Mesenchymal stem cell (in vitro differentiated cells and primary cell): ENCODE measurements around the gene DAGLB.

ENCODE experiments used
- DNase-seq: peaks from one replicate; pipeline ENCODE4 v3.0.0-alpha.2; 2013
- H2AFZ ChIP-seq: one replicate; pipeline ENCODE4 v1.6.1; 2013; ENCODE audit warnings: low read depth, mild to moderate bottlenecking, control low read depth, inconsistent platforms, low read length, moderate library complexity
- H2AK5ac ChIP-seq: 2 replicates; pipeline ENCODE4 v1.6.1; 2013; ENCODE audit warnings: low read length, moderate library complexity, mild to moderate bottlenecking, inconsistent platforms; ENCODE audit not compliant: severe bottlenecking
- H2BK120ac ChIP-seq: one replicate; pipeline ENCODE4 v1.6.1; 2013; ENCODE audit warnings: low read depth, mild to moderate bottlenecking, inconsistent platforms, low read length, moderate library complexity
- H2BK12ac ChIP-seq, 2 experiments: one replicate each; pipeline ENCODE4 v1.6.1; 2013; ENCODE audit warnings: inconsistent platforms in 2 of 2, low read length in 2 of 2, mild to moderate bottlenecking in 2 of 2, moderate library complexity in 2 of 2, control low read depth in 1 of 2
- H2BK15ac ChIP-seq: one replicate; pipeline ENCODE4 v1.6.1; 2013; ENCODE audit warnings: mild to moderate bottlenecking, low read depth, inconsistent platforms; ENCODE audit not compliant: poor library complexity, severe bottlenecking
- H2BK5ac ChIP-seq: 2 replicates; pipeline ENCODE4 v1.6.1; 2013; ENCODE audit warnings: low read depth, mild to moderate bottlenecking, low read length, control low read depth, inconsistent platforms; ENCODE audit not compliant: poor library complexity, severe bottlenecking
- H3K14ac ChIP-seq, 2 experiments: one replicate each; pipeline ENCODE4 v1.6.1; 2013; ENCODE audit warnings: inconsistent platforms in 2 of 2, low read length in 2 of 2, control low read depth in 1 of 2, mild to moderate bottlenecking in 1 of 2, moderate library complexity in 1 of 2
- H3K18ac ChIP-seq, 2 experiments: one replicate each; pipeline ENCODE4 v1.6.1; 2013; ENCODE audit warnings: inconsistent platforms in 2 of 2, low read length in 2 of 2, control low read depth in 1 of 2, low read depth in 1 of 2, mild to moderate bottlenecking in 1 of 2
- H3K23ac ChIP-seq, 2 experiments: one replicate each; pipeline ENCODE4 v1.6.1; 2013; ENCODE audit warnings: inconsistent platforms in 2 of 2, low read length in 2 of 2, mild to moderate bottlenecking in 2 of 2, moderate library complexity in 2 of 2, control low read depth in 1 of 2
- H3K27ac ChIP-seq: 2 replicates; pipeline ENCODE4 v1.5.1; 2013; ENCODE audit warnings: mild to moderate bottlenecking, moderate library complexity, low read length, control low read depth, inconsistent platforms; ENCODE audit not compliant: poor library complexity, severe bottlenecking
- H3K27me3 ChIP-seq, 2 experiments: 2 replicates each; pipeline versions ENCODE4 v1.6.1 to v1.7.0; 2013; ENCODE audit warnings: low read length in 2 of 2, mild to moderate bottlenecking in 2 of 2, moderate library complexity in 2 of 2, control low read depth in 1 of 2, inconsistent platforms in 1 of 2; ENCODE audit not compliant: control insufficient read depth in 1 of 2, insufficient read depth in 1 of 2
- H3K36me3 ChIP-seq, 2 experiments: 2 replicates each; pipeline versions ENCODE4 v1.6.1 to v1.7.0; 2013; ENCODE audit warnings: low read length in 2 of 2, control low read depth in 1 of 2, inconsistent platforms in 1 of 2, low read depth in 1 of 2, mild to moderate bottlenecking in 1 of 2; ENCODE audit not compliant: insufficient read depth in 2 of 2, control insufficient read depth in 1 of 2
- H3K4ac ChIP-seq, 2 experiments: one replicate each; pipeline ENCODE4 v1.6.1; 2013; ENCODE audit warnings: inconsistent platforms in 2 of 2, low read length in 2 of 2, mild to moderate bottlenecking in 2 of 2, moderate library complexity in 2 of 2, control low read depth in 1 of 2, low read depth in 1 of 2
- H3K4me1 ChIP-seq: 2 replicates; pipeline ENCODE4 v1.6.1; 2013; ENCODE audit warnings: low read depth, low read length, control low read depth; ENCODE audit not compliant: control insufficient read depth, insufficient read depth
- H3K4me2 ChIP-seq: 2 replicates; pipeline ENCODE4 v1.6.1; 2013; ENCODE audit warnings: low read length, mild to moderate bottlenecking, inconsistent platforms; ENCODE audit not compliant: poor library complexity, severe bottlenecking
- H3K4me3 ChIP-seq, 2 experiments: 2 replicates each; pipeline versions ENCODE4 v1.5.1 to v1.7.0; 2013; ENCODE audit warnings: low read length in 2 of 2, mild to moderate bottlenecking in 2 of 2, control low read depth in 1 of 2, low read depth in 1 of 2; ENCODE audit not compliant: insufficient read depth in 1 of 2
- H3K79me1 ChIP-seq: replicated peaks from 2 replicates; pipeline ENCODE4 v1.6.1; 2013; ENCODE audit warnings: mild to moderate bottlenecking, control low read depth, low read length, inconsistent platforms; ENCODE audit not compliant: poor library complexity, severe bottlenecking
- H3K9ac ChIP-seq: 2 replicates; pipeline ENCODE4 v1.7.0; 2013; ENCODE audit warnings: mild to moderate bottlenecking, low read length, moderate library complexity
- H3K9me3 ChIP-seq: 2 replicates; pipeline ENCODE4 v1.7.0; 2013; ENCODE audit warnings: mild to moderate bottlenecking, low read length; ENCODE audit not compliant: control insufficient read depth
- H4K8ac ChIP-seq: one replicate; pipeline ENCODE4 v1.6.1; 2013; ENCODE audit warnings: inconsistent platforms, mild to moderate bottlenecking, low read length, moderate library complexity
- H4K91ac ChIP-seq: one replicate; pipeline ENCODE4 v1.6.1; 2013; ENCODE audit warnings: mild to moderate bottlenecking, low read length, inconsistent platforms
- WGBS: methylation state at CpG from one replicate; pipeline ENCODE4 v1.1.7; 2013; ENCODE audit warnings: mixed read lengths; 5-methylcytosine and 5-hydroxymethylcytosine counted together

Gene DAGLB

GRCh38 chr7:6437251-6437650, 10.5 kb downstream of the DAGLB start:
- H3K79me1 ChIP-seq = peaks cover 30% of the 10 kb centered on the region
- H2AFZ ChIP-seq = no peak overlapping the region
- H3K9me3 ChIP-seq = no peaks in the 10 kb centered on the region
- no peak overlapping the region for H3K18ac ChIP-seq
- no peak overlapping the region for H2BK5ac ChIP-seq
- H2AK5ac ChIP-seq = no peak overlapping the region
- WGBS = 97% methylated on average over 4 of the region's 6 CpGs
- H3K4me3 ChIP-seq = no peak overlapping the region
- H4K91ac ChIP-seq = no peak overlapping the region
- H3K27ac ChIP-seq = no peak overlapping the region
- H3K23ac ChIP-seq = no peak overlapping the region
- no peak overlapping the region for H3K4ac ChIP-seq
- H3K36me3 ChIP-seq = peaks cover 27 to 37% of the 10 kb centered on the region in 2 experiments
- H4K8ac ChIP-seq = no peak overlapping the region
- H2BK15ac ChIP-seq = no peak overlapping the region
- H3K4me1 ChIP-seq = peaks cover 9% of the 10 kb centered on the region
- H2BK120ac ChIP-seq = no peak overlapping the region
- H3K27me3 ChIP-seq = no peaks in the 10 kb centered on the region
- no peak overlapping the region for H3K14ac ChIP-seq
- H3K4me2 ChIP-seq = no peak overlapping the region
- H2BK12ac ChIP-seq = peak overlapping the region in 1 of 2 experiments; percentile 79
- no peak for DNase-seq
- no peak overlapping the region for H3K9ac ChIP-seq

GRCh38 chr7:6436385-6436685, 11.4 kb downstream of the DAGLB start:
- Histone ChIP-seq H3K4me2 (no peak overlapping the region), H3K14ac (no peak overlapping the region), H2BK15ac (no peak overlapping the region), H3K36me3 (peaks cover 26 to 35% of the 10 kb centered on the region in 2 experiments), H2AFZ (no peak overlapping the region), H2BK12ac (no peak overlapping the region), H3K27me3 (no peaks in the 10 kb centered on the region), H2BK120ac (no peak overlapping the region), H3K79me1 (peaks cover 26% of the 10 kb centered on the region), H3K18ac (no peak overlapping the region), H3K9me3 (no peaks in the 10 kb centered on the region), H2BK5ac (no peak overlapping the region), H3K4me3 (no peak overlapping the region), H3K4ac (no peak overlapping the region), H4K8ac (no peak overlapping the region), H3K23ac (no peak overlapping the region), H3K9ac (peak overlapping the region; percentile 80), H3K4me1 (peaks cover 4% of the 10 kb centered on the region), H3K27ac (no peak overlapping the region), H2AK5ac (no peak overlapping the region), H4K91ac (no peak overlapping the region)
- 90% methylated on average over 9 of the region's 10 CpGs for WGBS
- DNase-seq = no peak

- H2BK15ac ChIP-seq = peak overlapping the region; percentile 73
- no peak overlapping the region for H4K91ac ChIP-seq
- no peak overlapping the region for H2AK5ac ChIP-seq
- H3K4ac ChIP-seq = no peak overlapping the region
- no peak overlapping the region for H2BK120ac ChIP-seq
- H3K27me3 ChIP-seq = no peaks in the 10 kb centered on the region
- H3K36me3 ChIP-seq = peaks cover 30 to 41% of the 10 kb centered on the region in 2 experiments
- H3K18ac ChIP-seq = peak overlapping the region; percentile 28 to 81
- DNase-seq = peak; percentile 87
- H3K27ac ChIP-seq = no peak overlapping the region
- peaks cover 26% of the 10 kb centered on the region for H3K79me1 ChIP-seq
- peak overlapping the region; percentile 35 for H3K4me2 ChIP-seq
- H3K4me1 ChIP-seq = peaks cover 4% of the 10 kb centered on the region
- no peak overlapping the region for H3K4me3 ChIP-seq
- no peak overlapping the region for H2BK5ac ChIP-seq
- no peak overlapping the region for H2AFZ ChIP-seq
- peak overlapping the region; percentile 45 for H4K8ac ChIP-seq
- H3K23ac ChIP-seq = no peak overlapping the region
- H3K14ac ChIP-seq = no peak overlapping the region
- H2BK12ac ChIP-seq = peak overlapping the region in 1 of 2 experiments; percentile 80
- H3K9me3 ChIP-seq = no peaks in the 10 kb centered on the region
- H3K9ac ChIP-seq = peak overlapping the region; percentile 80
- 60% methylated on average over 25 of the region's 27 CpGs for WGBS
Observed at GRCh38 chr7:6435486-6436384, 12.0 kb downstream of the DAGLB start.

- no peak for DNase-seq
- Histone ChIP-seq H2BK15ac (no peak overlapping the region), H4K91ac (no peak overlapping the region), H3K4me3 (no peak overlapping the region), H2AFZ (no peak overlapping the region), H2AK5ac (no peak overlapping the region), H2BK12ac (no peak overlapping the region), H2BK120ac (no peak overlapping the region), H3K23ac (no peak overlapping the region), H3K14ac (no peak overlapping the region), H3K18ac (no peak overlapping the region), H3K36me3 (peaks cover 35 to 44% of the 10 kb centered on the region in 2 experiments), H3K9me3 (no peaks in the 10 kb centered on the region), H2BK5ac (no peak overlapping the region), H3K9ac (no peak overlapping the region), H3K27me3 (no peaks in the 10 kb centered on the region), H3K4me2 (no peak overlapping the region), H3K79me1 (peaks cover 22% of the 10 kb centered on the region), H4K8ac (no peak overlapping the region), H3K27ac (no peak overlapping the region), H3K4ac (no peak overlapping the region), H3K4me1 (peaks cover 7% of the 10 kb centered on the region)
- 95% methylated on average over 16 of the region's 17 CpGs for WGBS
Observed at GRCh38 chr7:6433784-6434615, 13.8 kb downstream of the DAGLB start.
